ENCODE results near the gene FAM107B.
"Not testable (repeated sequence)": the region's sequence is repeated elsewhere in the genome, so short reads cannot be mapped to it uniquely, and the experiment has no call there.

FAM107B gene

DNA sequence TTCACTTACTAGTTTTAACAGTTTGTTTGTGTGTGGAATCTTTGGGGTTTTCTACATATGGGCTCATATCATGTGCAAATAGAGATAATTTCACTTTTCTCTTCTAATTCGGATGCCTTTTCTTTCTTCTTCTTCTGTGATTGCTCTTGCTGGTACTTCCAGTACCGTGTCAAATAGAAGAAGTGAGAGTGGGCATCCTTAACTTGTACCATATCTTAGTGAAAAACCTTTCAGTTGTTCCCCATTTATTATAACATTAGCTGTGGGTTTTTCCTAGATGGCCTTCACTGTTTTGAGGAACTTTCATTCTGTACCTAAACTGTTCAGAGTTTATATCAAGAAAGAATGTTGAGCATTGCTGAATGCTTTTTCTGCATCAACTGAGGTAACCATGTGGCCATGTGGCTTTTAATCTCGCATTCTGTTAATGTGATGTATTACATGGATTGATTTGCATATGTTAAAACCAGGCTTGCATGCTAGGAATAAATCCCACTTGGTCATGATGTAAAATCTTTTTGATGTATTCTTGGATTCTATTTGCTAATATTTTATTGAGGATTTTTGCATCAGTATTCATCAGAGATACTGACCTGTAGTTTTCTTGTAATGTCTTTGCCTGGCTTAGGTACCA lies 78.7 kb downstream of the FAM107B start:
- Histone ChIP-seq H3K9ac (no peak overlapping the region), H3K27ac (no peak overlapping the region), H3K36me3 (ENCODE audit: control insufficient read depth, insufficient read depth, low read length) (no peaks in the 10 kb centered on the region), H3K4me2 (ENCODE audit: low read length) (no peak overlapping the region), H3K79me2 (no peaks in the 10 kb centered on the region), H3K4me1 (no peaks in the 10 kb centered on the region), H3K27me3 (ENCODE audit: control insufficient read depth, insufficient read depth, low read length) (no peaks in the 10 kb centered on the region), H3K4me3 (ENCODE audit: low read depth, low read length) (no peak overlapping the region), H3K9me3 (ENCODE audit: control insufficient read depth, low read length) (no peaks in the 10 kb centered on the region), H2AFZ (no peak overlapping the region)
- TF ChIP-seq, protein P1, sequence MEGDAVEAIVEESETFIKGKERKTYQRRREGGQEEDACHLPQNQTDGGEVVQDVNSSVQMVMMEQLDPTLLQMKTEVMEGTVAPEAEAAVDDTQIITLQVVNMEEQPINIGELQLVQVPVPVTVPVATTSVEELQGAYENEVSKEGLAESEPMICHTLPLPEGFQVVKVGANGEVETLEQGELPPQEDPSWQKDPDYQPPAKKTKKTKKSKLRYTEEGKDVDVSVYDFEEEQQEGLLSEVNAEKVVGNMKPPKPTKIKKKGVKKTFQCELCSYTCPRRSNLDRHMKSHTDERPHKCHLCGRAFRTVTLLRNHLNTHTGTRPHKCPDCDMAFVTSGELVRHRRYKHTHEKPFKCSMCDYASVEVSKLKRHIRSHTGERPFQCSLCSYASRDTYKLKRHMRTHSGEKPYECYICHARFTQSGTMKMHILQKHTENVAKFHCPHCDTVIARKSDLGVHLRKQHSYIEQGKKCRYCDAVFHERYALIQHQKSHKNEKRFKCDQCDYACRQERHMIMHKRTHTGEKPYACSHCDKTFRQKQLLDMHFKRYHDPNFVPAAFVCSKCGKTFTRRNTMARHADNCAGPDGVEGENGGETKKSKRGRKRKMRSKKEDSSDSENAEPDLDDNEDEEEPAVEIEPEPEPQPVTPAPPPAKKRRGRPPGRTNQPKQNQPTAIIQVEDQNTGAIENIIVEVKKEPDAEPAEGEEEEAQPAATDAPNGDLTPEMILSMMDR (IDR thresholded peaks at IDR 0.05), result no peak

DNA sequence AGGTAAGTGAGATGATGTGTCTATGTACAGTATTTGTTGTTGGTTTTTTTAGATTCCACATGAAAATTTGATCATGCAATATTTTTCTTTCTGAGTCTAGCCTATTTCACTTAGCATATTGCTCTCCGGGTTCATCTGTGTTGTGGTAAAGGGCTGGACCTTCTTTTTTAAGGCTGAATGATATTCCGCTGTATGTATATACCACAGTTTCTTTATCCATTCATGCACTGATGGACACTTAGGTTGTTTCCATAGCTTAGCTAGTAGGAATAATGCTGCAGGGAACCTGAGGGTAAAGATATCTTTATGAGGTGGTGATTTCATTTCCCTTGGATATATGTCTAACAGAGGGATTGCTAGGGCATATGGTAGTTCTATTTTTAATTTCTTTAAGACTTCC lies 80.8 kb downstream of the FAM107B start:
- Histone ChIP-seq H2AFZ (no peak overlapping the region), H3K4me3 (ENCODE audit: low read depth, low read length) (no peak overlapping the region), H3K4me2 (ENCODE audit: low read length) (no peak overlapping the region), H3K79me2 (no peaks in the 10 kb centered on the region), H3K9me3 (ENCODE audit: control insufficient read depth, low read length) (no peaks in the 10 kb centered on the region), H3K27me3 (ENCODE audit: control insufficient read depth, insufficient read depth, low read length) (no peaks in the 10 kb centered on the region), H3K36me3 (ENCODE audit: control insufficient read depth, insufficient read depth, low read length) (no peaks in the 10 kb centered on the region), H3K27ac (no peak overlapping the region), H3K4me1 (no peaks in the 10 kb centered on the region), H3K9ac (no peak overlapping the region)
- TF ChIP-seq, protein P1 (IDR thresholded peaks at IDR 0.05), result no peak

DNA sequence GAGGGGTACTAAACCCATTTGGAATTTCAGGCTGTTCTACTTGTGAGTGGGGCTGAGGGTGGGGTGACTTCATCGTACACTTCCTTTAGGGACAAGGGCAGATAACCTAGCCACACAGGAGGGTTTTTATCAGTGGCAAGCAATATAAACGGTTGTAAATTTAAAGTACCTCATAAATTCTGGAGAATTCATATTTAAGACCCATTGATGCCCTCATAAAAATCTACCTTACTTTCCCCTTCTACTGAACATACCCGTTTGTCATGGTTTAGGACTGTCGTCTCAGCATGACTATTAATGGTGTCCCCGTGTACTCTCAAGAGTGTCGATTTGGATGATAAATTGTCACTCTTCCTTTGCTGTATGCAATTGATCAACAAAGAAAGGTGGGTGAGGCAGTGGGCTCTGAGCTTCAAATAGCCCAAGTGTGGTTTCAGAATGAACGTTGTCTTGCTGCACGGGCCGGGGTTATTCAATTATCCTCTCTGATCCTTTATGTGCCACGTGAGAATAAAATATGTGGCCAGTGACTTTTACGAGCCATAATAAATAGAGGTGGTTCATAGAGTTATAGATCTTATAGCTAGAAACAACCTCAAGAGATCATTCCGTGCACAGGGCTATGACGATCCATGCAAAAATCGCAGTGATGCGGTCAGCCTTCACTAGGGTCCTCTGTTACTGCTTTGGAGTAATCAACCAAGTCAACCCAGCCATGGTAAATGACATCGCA lies 82.2 kb downstream of the FAM107B start:
- TF ChIP-seq, protein P1 (IDR thresholded peaks at IDR 0.05), result no peak
- Histone ChIP-seq H3K36me3 (ENCODE audit: control insufficient read depth, insufficient read depth, low read length) (no peaks in the 10 kb centered on the region), H3K27ac (no peak overlapping the region), H3K4me2 (ENCODE audit: low read length) (no peak overlapping the region), H3K4me3 (ENCODE audit: low read depth, low read length) (no peak overlapping the region), H2AFZ (no peak overlapping the region), H3K79me2 (no peaks in the 10 kb centered on the region), H3K27me3 (ENCODE audit: control insufficient read depth, insufficient read depth, low read length) (no peaks in the 10 kb centered on the region), H3K9me3 (ENCODE audit: control insufficient read depth, low read length) (no peaks in the 10 kb centered on the region), H3K4me1 (no peaks in the 10 kb centered on the region), H3K9ac (no peak overlapping the region)

DNA sequence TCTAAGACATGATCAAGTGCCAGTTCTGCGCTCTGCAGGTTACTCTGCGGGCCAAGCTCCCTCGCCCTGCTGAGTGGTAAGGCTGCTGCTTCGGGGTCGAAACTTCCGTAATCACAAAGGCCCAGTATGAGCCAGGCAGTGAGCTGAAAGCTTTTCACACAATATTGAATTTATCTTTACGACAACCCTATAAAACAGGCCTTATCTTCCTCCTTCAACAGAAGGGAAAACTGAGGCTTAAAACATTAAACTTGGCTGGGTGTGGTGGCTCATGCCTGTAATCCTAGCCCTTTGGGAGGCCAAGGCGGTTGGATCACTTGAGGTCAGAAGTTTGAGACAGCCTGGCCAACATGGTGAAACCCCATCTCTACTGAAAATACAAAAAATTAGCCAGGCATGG lies 83.3 kb downstream of the FAM107B start:
- no peaks in the 10 kb centered on the region for H3K9me3 ChIP-seq (ENCODE audit: control insufficient read depth, low read length)
- no peak overlapping the region for H3K4me2 ChIP-seq (ENCODE audit: low read length)
- no peaks in the 10 kb centered on the region for H3K27me3 ChIP-seq (ENCODE audit: control insufficient read depth, insufficient read depth, low read length)
- H3K4me1 ChIP-seq, result peaks cover 5% of the 10 kb centered on the region
- TF ChIP-seq, protein P1 (IDR thresholded peaks at IDR 0.05), result no peak
- H3K9ac ChIP-seq, result no peak overlapping the region
- no peaks in the 10 kb centered on the region for H3K79me2 ChIP-seq
- H2AFZ ChIP-seq, result no peak overlapping the region
- H3K27ac ChIP-seq, result no peak overlapping the region
- H3K36me3 ChIP-seq (ENCODE audit: control insufficient read depth, insufficient read depth, low read length), result no peaks in the 10 kb centered on the region
- no peak overlapping the region for H3K4me3 ChIP-seq (ENCODE audit: low read depth, low read length)

DNA sequence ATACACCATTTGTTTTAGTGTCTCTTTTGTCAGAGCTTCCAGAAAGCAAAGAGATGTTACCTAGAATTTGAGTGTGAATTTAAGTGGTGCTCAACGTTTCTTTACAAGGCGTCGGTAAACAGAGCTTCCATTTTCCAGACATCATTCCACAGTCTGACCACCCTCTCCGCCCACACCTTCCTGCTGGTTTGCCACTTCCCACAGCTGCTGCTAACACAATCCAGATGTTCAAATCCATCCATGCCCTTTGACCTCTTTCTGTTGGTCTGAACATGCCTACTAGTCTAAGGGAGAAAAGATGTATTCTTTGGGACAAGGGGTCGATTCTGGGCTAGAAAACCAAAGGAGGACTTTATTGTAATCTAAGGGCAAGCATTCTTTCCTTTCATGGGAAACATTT lies 86.1 kb downstream of the FAM107B start:
- Histone ChIP-seq H3K79me2 (no peaks in the 10 kb centered on the region), H3K27ac (no peak overlapping the region), H3K27me3 (ENCODE audit: control insufficient read depth, insufficient read depth, low read length) (no peaks in the 10 kb centered on the region), H3K9ac (no peak overlapping the region), H3K4me2 (ENCODE audit: low read length) (no peak overlapping the region), H3K4me1 (peaks cover 9% of the 10 kb centered on the region), H3K9me3 (ENCODE audit: control insufficient read depth, low read length) (no peaks in the 10 kb centered on the region), H3K36me3 (ENCODE audit: control insufficient read depth, insufficient read depth, low read length) (no peaks in the 10 kb centered on the region), H2AFZ (no peak overlapping the region), H3K4me3 (ENCODE audit: low read depth, low read length) (no peak overlapping the region)
- TF ChIP-seq, protein P1 (IDR thresholded peaks at IDR 0.05), result no peak

DNA sequence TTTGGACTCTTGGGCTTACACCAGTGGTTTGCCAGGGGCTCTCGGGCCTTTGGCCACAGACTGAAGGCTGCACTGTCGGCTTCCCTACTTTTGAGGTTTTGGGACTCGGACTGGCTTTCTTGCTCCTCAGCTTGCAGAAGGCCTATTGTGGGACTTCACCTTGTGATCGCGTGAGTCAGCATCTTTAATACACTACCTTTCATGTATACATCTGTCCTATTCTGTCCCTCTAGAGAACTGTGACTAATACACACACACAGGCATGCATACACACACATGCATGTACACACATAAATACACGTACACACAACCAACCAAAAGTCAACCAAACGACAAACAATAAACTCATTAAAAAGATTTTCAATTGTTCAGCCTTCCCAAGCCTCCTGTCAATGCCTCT lies 86.5 kb downstream of the FAM107B start:
- not testable (repeated sequence) for H3K79me2 ChIP-seq; H3K27ac ChIP-seq; H2AFZ ChIP-seq; H3K4me2 ChIP-seq (ENCODE audit: low read length); H3K9me3 ChIP-seq (ENCODE audit: control insufficient read depth, low read length); H3K36me3 ChIP-seq (ENCODE audit: control insufficient read depth, insufficient read depth, low read length); H3K4me3 ChIP-seq (ENCODE audit: low read depth, low read length); H3K9ac ChIP-seq; H3K4me1 ChIP-seq; H3K27me3 ChIP-seq (ENCODE audit: control insufficient read depth, insufficient read depth, low read length)

Measured in parathyroid adenoma (tissue), 2 donors.